Right lobe of liver (tissue), 4 donors: ENCODE data around the gene KCNJ8.

ENCODE experiments used
- POLR2A ChIP-seq: fragments of 450-650 bp; IDR thresholded peaks from one replicate; pipeline ENCODE4 v1.6.1; 2017; ENCODE audit warnings: antibody characterized with exemption, mild to moderate bottlenecking
- TF ChIP-seq, protein P1 (sequence below), 4 donors: fragments of 200-600 bp in 3 of 4; fragments of 450-650 bp in 1 of 4; IDR thresholded peaks; one replicate each; pipeline versions ENCODE4 v1.5.1 to v1.8.0; 2016 to 2022; ENCODE audit warnings: antibody characterized with exemption in 4 of 4, mild to moderate bottlenecking in 2 of 4
- donor health status: DM: no; HTN: no; CAD: no.
- donor health status: DM: no; HTN: no; CAD: no.
- donor health status: DM: no; HTN: yes; CAD: no.

DNA sequence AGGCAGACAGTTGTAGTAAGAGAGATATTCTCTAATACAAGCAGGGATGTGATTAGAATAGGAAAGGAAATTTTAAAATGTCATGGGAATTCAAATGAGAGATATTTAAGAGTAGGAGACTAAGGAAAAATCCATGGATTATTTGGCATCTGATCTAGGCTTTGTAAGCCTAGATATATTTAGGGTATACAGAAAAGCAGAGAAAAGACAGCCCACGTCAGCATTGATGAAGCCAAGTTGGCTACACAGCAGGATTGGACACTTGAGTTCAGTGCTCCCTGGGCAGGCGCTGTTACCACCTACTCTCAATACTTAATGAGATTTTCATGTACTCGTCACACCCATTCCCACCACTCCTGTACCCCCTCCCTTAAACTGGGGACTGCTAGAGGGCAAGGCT is 1.7 kb upstream of the KCNJ8 start:
- TF ChIP-seq, protein P1, sequence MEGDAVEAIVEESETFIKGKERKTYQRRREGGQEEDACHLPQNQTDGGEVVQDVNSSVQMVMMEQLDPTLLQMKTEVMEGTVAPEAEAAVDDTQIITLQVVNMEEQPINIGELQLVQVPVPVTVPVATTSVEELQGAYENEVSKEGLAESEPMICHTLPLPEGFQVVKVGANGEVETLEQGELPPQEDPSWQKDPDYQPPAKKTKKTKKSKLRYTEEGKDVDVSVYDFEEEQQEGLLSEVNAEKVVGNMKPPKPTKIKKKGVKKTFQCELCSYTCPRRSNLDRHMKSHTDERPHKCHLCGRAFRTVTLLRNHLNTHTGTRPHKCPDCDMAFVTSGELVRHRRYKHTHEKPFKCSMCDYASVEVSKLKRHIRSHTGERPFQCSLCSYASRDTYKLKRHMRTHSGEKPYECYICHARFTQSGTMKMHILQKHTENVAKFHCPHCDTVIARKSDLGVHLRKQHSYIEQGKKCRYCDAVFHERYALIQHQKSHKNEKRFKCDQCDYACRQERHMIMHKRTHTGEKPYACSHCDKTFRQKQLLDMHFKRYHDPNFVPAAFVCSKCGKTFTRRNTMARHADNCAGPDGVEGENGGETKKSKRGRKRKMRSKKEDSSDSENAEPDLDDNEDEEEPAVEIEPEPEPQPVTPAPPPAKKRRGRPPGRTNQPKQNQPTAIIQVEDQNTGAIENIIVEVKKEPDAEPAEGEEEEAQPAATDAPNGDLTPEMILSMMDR (IDR thresholded peaks at IDR 0.05), result no peak
- TF ChIP-seq POLR2A, result no peak
